Activated B cell treated with CpG ODN at 0.5 μM for 24 hours (primary cell): Measurements from ENCODE around the gene ZWILCH. TPM values are rescaled to one million over a fixed set of nuclear protein-coding genes. Genes with fewer than 3 reads are reported as not detected.

Experiments used
- ATAC-seq: fragments of 200-7000 bp; cut with Tn5 transposase; one replicate; pipeline ENCODE4 v1.10.0; 2021; ENCODE audit warnings: low read depth, mild to moderate bottlenecking, moderate library complexity
- CTCF ChIA-PET: fragments of 350-600 bp; sonication (Branson Sonifier 250); formaldehyde crosslinking; loops from one replicate; lab custom pipeline; 2021; ENCODE audit warnings: antibody characterized with exemption; lab: Charles Lee
- POLR2A ChIA-PET: fragments of 350-600 bp; sonication (Branson Sonifier 250); formaldehyde crosslinking; loops from one replicate; lab custom pipeline; 2021; ENCODE audit warnings: antibody characterized with exemption; lab: Charles Lee
- DNase-seq: peaks from one replicate; pipeline ENCODE4 v3.0.0; 2022
- H3K27ac Mint-ChIP-seq: one replicate; pipeline ENCODE4 v1.8.0; 2020; ENCODE audit warnings: mixed read lengths
- H3K27me3 Mint-ChIP-seq: one replicate; pipeline ENCODE4 v1.8.0; 2021; ENCODE audit warnings: mixed read lengths
- H3K36me3 Mint-ChIP-seq: one replicate; pipeline ENCODE4 v1.8.0; 2021; ENCODE audit warnings: low read depth, mixed read lengths
- H3K4me1 Mint-ChIP-seq: one replicate; pipeline ENCODE4 v1.8.0; 2021; ENCODE audit warnings: mixed read lengths
- H3K4me3 Mint-ChIP-seq: one replicate; pipeline ENCODE4 v1.8.0; 2020; ENCODE audit warnings: mild to moderate bottlenecking, mixed read lengths
- H3K9me3 Mint-ChIP-seq: one replicate; pipeline ENCODE4 v1.8.0; 2020; ENCODE audit warnings: mixed read lengths
- CTCF ChIP-seq: fragments of 200-600 bp; IDR thresholded peaks from one replicate; pipeline ENCODE4 v1.8.0; 2022; ENCODE audit warnings: antibody characterized with exemption, mild to moderate bottlenecking
- intact Hi-C: fragments of 100-400 bp; cut with micrococcal nuclease; formaldehyde crosslinking; loops from one replicate; pipeline ENCODE4 v1.15.1; 2024
- total RNA-seq: library from RNA; stranded (reverse); gene quantifications from 2 replicates; pipeline ENCODE4 v1.2.3, GENCODE V29; 2022

The ZWILCH gene
- total RNA-seq, 1 donor from 2014 or later = 13.7 TPM

- Mint-ChIP-seq H3K27me3 (peaks cover 11% of the 10 kb centered on the region), H3K27ac (no peak overlapping the region), H3K4me1 (no peaks in the 10 kb centered on the region), H3K4me3 (no peak overlapping the region), H3K9me3 (no peaks in the 10 kb centered on the region), H3K36me3 (no peaks in the 10 kb centered on the region)
- no peak for TF ChIP-seq CTCF
- ATAC-seq (no peak), DNase-seq (no peak)
- ChIA-PET POLR2A (no interaction called here), CTCF (no interaction called here)
- intact Hi-C loops = no loop called here
Observed at GRCh38 chr15:66592505-66593218, 87.5 kb downstream of the ZWILCH start.

GRCh38 chr15:66593219-66593780 lies 88.2 kb downstream of the ZWILCH start:
- no peak overlapping the region for H3K27ac Mint-ChIP-seq
- H3K4me1 Mint-ChIP-seq = no peaks in the 10 kb centered on the region
- POLR2A ChIA-PET = no interaction called here
- DNase-seq = no peak
- H3K36me3 Mint-ChIP-seq = no peaks in the 10 kb centered on the region
- ATAC-seq = no peak
- CTCF ChIA-PET = no interaction called here
- H3K4me3 Mint-ChIP-seq = no peak overlapping the region
- intact Hi-C loops = no loop called here
- H3K27me3 Mint-ChIP-seq = peaks cover 5% of the 10 kb centered on the region
- no peak for TF ChIP-seq CTCF
- H3K9me3 Mint-ChIP-seq = no peaks in the 10 kb centered on the region

DNA sequence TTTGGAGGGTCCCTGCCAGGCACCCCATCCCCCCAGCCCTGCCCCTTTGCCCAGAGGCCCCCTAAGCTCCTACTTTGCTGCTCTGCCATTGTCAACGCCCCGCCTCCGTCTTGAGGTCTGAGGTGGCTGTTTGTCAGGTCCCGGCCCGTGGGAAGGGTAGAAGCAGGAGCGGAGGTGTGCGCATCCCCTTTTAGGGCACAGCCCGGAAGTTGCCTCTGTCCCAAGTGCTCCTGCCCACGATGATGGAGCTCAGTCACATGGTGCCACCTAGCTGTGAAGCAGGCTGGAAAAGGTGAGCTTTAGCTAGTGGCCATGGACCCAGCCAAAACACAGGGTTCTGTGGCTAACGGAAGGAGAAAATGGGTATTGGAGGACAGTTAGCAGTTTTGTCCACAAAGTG lies 89.2 kb downstream of the ZWILCH start:
- no peak overlapping the region for H3K4me3 Mint-ChIP-seq
- peaks cover 3% of the 10 kb centered on the region for H3K27me3 Mint-ChIP-seq
- H3K4me1 Mint-ChIP-seq = no peaks in the 10 kb centered on the region
- H3K27ac Mint-ChIP-seq = no peak overlapping the region
- no peak for TF ChIP-seq CTCF
- POLR2A ChIA-PET = no interaction called here
- H3K36me3 Mint-ChIP-seq = no peaks in the 10 kb centered on the region
- intact Hi-C loops = no loop called here
- ATAC-seq (no peak), DNase-seq (no peak)
- CTCF ChIA-PET = no interaction called here
- no peaks in the 10 kb centered on the region for H3K9me3 Mint-ChIP-seq

- Mint-ChIP-seq H3K27ac (no peak overlapping the region), H3K4me3 (no peak overlapping the region), H3K9me3 (no peaks in the 10 kb centered on the region), H3K27me3 (peaks cover 3% of the 10 kb centered on the region), H3K36me3 (no peaks in the 10 kb centered on the region), H3K4me1 (no peaks in the 10 kb centered on the region)
- DNase-seq (no peak), ATAC-seq (no peak)
- TF ChIP-seq CTCF = no peak
- intact Hi-C loops = no loop called here
- ChIA-PET CTCF (no interaction called here), POLR2A (no interaction called here)
Observed at GRCh38 chr15:66594836-66595235, 89.7 kb downstream of the ZWILCH start.

DNA sequence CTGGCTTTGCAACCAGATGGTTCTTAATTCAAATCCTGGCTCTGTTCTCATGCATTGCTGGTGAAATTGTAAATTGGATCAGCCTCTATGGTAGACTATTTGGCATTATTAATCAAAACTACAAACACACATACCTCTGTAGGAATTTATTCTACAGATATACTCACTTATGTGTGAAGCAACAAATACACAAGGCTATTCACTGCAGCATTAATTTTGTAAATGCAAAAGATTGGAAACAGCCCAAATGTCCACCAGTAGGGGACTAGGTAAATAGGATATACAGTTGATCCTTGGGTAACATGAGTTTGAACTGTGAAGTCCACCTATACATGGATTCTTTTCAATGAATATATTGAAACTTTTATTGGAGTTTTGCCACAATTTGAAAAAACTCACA lies 90.2 kb downstream of the ZWILCH start:
- no peak for ATAC-seq
- no peak for DNase-seq
- Mint-ChIP-seq H3K36me3 (no peaks in the 10 kb centered on the region), H3K4me3 (no peak overlapping the region), H3K4me1 (no peaks in the 10 kb centered on the region), H3K27ac (no peak overlapping the region), H3K9me3 (no peaks in the 10 kb centered on the region), H3K27me3 (peaks cover 3% of the 10 kb centered on the region)
- intact Hi-C loops = no loop called here
- ChIA-PET POLR2A (no interaction called here), CTCF (no interaction called here)
- TF ChIP-seq CTCF = no peak
